Memory B cell (primary cell): ENCODE measurements around the gene CDKN1C.

ENCODE experiments used
- ATAC-seq: fragments of 150-1000 bp; cut with Tn5 transposase; 2 replicates; pipeline ENCODE4 v1.10.0; 2021; ENCODE audit warnings: low read depth, mild to moderate bottlenecking, moderate library complexity
- DNase-seq, 2 donors: peaks; one replicate each; pipeline ENCODE4 v3.0.0; 2022; ENCODE audit warnings: low spot score in 2 of 2
- H3K27ac Mint-ChIP-seq: one replicate; pipeline ENCODE4 v1.8.0; 2022; ENCODE audit warnings: mild to moderate bottlenecking, moderate library complexity, mixed read lengths
- H3K27me3 Mint-ChIP-seq: one replicate; pipeline ENCODE4 v1.8.0; 2022; ENCODE audit warnings: mixed read lengths
- H3K36me3 Mint-ChIP-seq: one replicate; pipeline ENCODE4 v1.8.0; 2022; ENCODE audit warnings: mild to moderate bottlenecking, mixed read lengths
- H3K4me1 Mint-ChIP-seq: one replicate; pipeline ENCODE4 v1.8.0; 2022; ENCODE audit warnings: mixed read lengths
- H3K4me3 Mint-ChIP-seq: one replicate; pipeline ENCODE4 v1.8.0; 2022; ENCODE audit warnings: mild to moderate bottlenecking, moderate library complexity, mixed read lengths
- H3K9me3 Mint-ChIP-seq: one replicate; pipeline ENCODE4 v1.8.0; 2022; ENCODE audit warnings: mixed read lengths

The CDKN1C gene

DNA sequence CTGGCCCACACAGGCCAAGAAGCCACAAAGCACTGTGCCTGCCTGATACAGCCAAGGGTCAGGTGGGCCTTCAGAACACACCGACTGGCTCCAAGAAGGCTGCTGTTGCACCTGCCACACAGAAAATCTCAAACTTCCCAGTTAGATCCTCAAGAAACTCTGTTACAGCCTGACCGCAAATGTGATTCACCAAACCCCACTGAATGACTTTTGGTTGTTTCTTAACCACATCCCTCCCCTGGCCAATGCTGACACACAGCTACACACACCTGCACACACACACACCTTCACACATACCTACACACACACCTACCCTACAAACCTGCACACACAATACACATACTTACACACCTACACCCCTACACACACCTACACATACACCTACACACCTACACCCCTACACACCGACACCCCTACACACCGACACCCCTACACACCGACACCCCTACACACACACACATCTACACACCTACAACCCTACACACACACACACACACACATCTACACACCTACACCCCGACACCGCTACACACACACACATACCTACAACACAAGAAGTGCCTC, 31.5 kb downstream of the CDKN1C start:
- ATAC-seq, result no peak
- H3K4me1 Mint-ChIP-seq, result peaks cover 4% of the 10 kb centered on the region
- H3K27ac Mint-ChIP-seq, result no peak overlapping the region
- no peak for DNase-seq
- peaks cover 5% of the 10 kb centered on the region for H3K36me3 Mint-ChIP-seq
- peaks cover 4% of the 10 kb centered on the region for H3K9me3 Mint-ChIP-seq
- no peak overlapping the region for H3K4me3 Mint-ChIP-seq
- H3K27me3 Mint-ChIP-seq, result peaks cover 4% of the 10 kb centered on the region

DNA sequence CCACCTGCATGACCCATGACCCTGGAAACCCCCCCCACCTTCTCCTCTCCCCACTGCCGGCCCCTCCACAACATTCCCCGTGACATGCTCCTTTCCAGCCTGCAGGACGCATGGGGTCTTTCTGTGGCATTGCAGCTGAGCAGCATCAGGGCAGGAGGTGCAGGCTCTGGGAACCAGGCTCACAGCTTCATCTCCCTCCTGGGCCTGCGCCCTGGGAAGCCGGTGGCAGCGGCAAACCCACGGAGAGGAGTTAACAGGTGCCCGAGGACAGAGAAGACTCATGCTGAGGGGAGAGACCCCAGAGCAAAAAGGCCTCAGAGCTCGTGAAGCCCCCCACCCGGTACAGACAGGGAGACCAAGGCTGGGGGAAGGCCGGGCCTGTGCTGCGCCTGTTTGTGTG, 32.2 kb downstream of the CDKN1C start:
- H3K9me3 Mint-ChIP-seq, result peaks cover 4% of the 10 kb centered on the region
- peaks cover 4% of the 10 kb centered on the region for H3K4me1 Mint-ChIP-seq
- no peak overlapping the region for H3K4me3 Mint-ChIP-seq
- ATAC-seq (no peak), DNase-seq (no peak)
- peaks cover 9% of the 10 kb centered on the region for H3K36me3 Mint-ChIP-seq
- H3K27ac Mint-ChIP-seq, result no peak overlapping the region
- H3K27me3 Mint-ChIP-seq, result peaks cover 4% of the 10 kb centered on the region

DNA sequence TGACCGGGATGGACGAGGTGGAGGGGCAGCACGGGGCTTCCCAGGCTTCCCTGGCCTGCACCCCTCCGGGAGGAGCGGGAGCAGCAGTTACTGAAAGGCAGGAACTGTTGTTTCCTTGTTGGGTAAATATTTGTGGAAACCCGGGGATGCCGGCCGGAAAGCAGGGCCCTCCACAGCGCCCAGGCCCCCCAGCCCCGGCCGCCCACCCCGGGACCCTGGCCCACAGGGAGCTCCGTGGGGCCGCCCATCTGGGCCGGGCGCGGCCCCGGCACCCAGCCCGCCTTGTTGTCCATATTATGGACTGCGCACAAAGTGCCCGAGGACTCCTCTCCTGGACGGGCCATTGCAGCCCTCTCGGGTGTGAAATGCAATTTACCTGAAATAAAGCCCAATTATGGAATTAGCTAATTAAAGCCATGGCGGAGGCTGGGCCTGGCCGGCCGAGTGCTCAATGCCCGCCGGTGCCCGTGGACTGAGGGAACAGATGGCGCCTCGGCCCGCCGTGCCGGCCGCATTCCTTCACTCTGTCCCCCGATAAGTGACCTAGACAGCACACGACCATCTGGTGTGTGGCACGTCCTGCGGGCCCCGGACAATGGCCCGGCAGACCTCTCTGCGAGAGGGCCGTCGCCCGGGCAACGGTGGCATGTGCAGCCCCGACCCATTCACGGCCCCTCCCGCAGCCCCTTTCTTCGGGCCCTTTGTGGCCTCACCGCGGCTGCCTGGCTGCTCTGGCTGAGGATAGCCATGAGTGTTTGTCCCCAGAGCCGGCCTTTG, 35.4 kb downstream of the CDKN1C start:
- ATAC-seq, result no peak
- Mint-ChIP-seq H3K36me3 (peaks cover 11% of the 10 kb centered on the region), H3K4me3 (no peak overlapping the region), H3K4me1 (peaks cover 4% of the 10 kb centered on the region), H3K27ac (no peak overlapping the region), H3K9me3 (peaks cover 4% of the 10 kb centered on the region), H3K27me3 (peaks cover 4% of the 10 kb centered on the region)
- no peak for DNase-seq

DNA sequence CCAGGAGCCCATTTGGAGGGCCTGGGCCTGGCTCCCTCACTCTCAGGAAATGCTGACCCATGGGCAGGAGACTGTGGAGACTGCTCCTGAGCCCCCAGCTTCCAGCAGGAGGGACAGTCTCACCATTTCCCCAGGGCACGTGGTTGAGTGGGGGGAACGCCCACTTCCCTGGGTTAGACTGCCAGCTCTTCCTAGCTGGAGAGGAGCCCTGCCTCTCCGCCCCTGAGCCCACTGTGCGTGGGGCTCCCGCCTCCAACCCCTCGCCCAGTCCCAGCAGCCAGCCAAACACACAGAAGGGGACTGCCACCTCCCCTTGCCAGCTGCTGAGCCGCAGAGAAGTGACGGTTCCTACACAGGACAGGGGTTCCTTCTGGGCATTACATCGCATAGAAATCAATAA, 37.1 kb downstream of the CDKN1C start:
- Mint-ChIP-seq H3K4me3 (no peak overlapping the region), H3K36me3 (peaks cover 8% of the 10 kb centered on the region), H3K27me3 (no peaks in the 10 kb centered on the region), H3K9me3 (no peaks in the 10 kb centered on the region), H3K4me1 (no peaks in the 10 kb centered on the region), H3K27ac (no peak overlapping the region)
- no peak for DNase-seq
- ATAC-seq, result no peak

DNA sequence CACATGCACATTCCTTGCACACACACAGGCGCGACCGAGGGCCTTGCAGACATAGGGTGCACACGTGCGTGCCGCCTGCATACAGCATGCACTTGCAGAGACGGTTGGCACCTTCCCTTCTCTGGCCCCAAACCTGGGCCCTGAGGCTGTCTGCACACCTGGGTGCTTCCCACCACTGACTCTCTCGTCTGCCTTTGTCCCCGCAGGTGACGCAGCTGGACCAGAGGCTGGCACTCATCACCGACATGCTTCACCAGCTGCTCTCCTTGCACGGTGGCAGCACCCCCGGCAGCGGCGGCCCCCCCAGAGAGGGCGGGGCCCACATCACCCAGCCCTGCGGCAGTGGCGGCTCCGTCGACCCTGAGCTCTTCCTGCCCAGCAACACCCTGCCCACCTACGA, 38.0 kb downstream of the CDKN1C start:
- no peaks in the 10 kb centered on the region for H3K4me1 Mint-ChIP-seq
- H3K27me3 Mint-ChIP-seq, result no peaks in the 10 kb centered on the region
- peaks cover 8% of the 10 kb centered on the region for H3K36me3 Mint-ChIP-seq
- H3K9me3 Mint-ChIP-seq, result no peaks in the 10 kb centered on the region
- ATAC-seq (no peak), DNase-seq (no peak)
- no peak overlapping the region for H3K4me3 Mint-ChIP-seq
- no peak overlapping the region for H3K27ac Mint-ChIP-seq

DNA sequence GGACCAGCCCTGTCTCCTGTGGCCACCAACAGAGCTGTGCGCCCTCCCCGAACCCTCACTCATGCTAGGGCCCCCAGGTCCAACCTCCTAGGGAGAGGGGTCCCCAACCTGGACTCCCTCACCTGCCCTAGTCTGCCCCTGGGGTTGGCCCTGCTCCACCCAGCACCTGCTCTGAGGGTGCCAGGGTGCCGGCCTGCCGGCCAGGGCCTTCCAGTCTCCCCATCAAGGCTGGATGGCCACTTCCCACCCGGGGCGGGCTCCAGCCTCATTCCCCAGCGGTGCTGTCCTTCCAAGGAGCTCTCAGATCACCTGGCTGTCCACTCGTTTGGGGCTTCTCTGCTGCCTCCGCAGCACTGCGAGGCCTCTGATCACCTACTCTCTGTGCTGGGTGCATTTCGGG, 39.1 kb downstream of the CDKN1C start:
- H3K9me3 Mint-ChIP-seq, result no peaks in the 10 kb centered on the region
- no peak for DNase-seq
- H3K4me3 Mint-ChIP-seq, result no peak overlapping the region
- H3K36me3 Mint-ChIP-seq, result peaks cover 9% of the 10 kb centered on the region
- H3K27me3 Mint-ChIP-seq, result no peaks in the 10 kb centered on the region
- ATAC-seq, result no peak
- H3K4me1 Mint-ChIP-seq, result no peaks in the 10 kb centered on the region
- H3K27ac Mint-ChIP-seq, result no peak overlapping the region

DNA sequence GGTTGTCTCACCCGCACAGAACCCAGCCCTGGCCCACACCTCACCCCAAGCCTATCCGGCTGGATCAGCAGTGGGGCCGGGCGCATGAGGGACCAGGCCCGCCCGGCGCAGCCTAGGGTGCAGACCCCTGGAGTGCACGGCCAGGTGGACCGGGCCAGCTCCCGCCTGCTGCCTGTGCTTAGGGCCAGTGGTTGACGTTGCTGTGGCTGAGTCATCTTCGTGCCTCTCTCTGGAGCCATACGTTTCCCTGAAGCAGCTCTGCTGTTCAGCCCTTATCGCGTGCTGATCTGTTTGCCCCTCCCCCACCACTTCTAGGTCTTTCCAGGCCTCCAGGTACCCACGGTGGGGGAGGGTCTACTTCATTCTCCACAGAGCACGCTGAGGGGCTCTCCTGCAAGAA, 39.5 kb downstream of the CDKN1C start:
- no peaks in the 10 kb centered on the region for H3K9me3 Mint-ChIP-seq
- peaks cover 9% of the 10 kb centered on the region for H3K36me3 Mint-ChIP-seq
- H3K27ac Mint-ChIP-seq, result no peak overlapping the region
- H3K27me3 Mint-ChIP-seq, result no peaks in the 10 kb centered on the region
- H3K4me1 Mint-ChIP-seq, result no peaks in the 10 kb centered on the region
- DNase-seq (no peak), ATAC-seq (no peak)
- H3K4me3 Mint-ChIP-seq, result no peak overlapping the region

DNA sequence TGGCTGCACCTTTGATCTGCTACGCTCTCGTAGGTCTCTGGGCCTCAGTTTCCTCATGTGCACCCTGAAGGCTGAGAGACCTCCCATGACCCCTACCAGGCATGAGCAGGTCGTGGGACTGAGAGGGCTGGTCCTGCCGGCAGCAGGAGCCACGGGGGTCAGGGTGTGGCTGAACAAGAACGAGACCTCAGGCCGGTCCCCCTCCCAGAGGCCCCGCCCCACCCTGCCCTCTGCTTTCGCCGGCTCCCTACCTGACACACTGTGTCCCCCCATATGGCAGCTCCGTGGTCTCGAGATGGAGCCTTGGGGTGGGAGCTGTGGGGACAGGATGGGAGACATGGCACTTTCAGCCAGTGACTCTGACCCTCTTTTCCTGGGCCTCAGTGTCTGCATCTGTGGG, 40.6 kb downstream of the CDKN1C start:
- Mint-ChIP-seq H3K27ac (no peak overlapping the region), H3K27me3 (no peaks in the 10 kb centered on the region), H3K36me3 (peaks cover 9% of the 10 kb centered on the region), H3K4me3 (no peak overlapping the region), H3K9me3 (no peaks in the 10 kb centered on the region), H3K4me1 (no peaks in the 10 kb centered on the region)
- no peak for ATAC-seq
- DNase-seq, result no peak

DNA sequence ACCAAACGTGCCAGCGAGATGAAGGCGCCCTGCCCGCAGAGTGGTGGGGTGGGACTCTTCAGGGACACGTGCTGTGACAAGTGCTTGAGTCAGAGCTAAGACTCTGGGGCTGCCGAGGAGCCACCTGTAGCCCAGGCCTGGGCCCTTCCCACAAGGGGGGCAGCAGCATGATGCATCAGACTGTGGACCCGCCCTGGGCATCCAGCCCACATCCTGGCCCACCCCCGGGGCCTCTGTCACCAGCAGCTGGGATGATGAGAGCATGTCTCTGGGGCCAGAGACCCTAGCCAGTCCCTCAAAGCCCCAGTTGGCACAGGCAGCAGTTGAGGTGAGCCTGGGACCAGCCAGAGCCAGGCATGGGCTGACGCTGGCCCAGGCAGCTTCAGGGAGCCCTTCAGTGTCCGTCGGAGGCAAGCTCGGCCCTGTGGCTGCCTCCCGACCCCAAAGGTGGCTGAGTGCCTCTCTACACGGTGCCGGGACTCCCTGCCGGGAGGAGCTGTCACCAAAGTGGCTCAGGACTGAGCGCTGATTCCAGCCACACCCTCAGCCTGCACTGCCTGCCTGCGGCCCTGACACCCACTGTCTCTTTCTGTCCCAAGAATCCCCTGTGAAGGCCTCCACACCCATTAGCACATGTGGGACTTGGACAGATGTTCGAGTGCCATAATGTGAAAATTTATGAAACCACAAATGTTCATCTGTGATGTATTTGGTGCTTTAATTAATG, 41.3 kb downstream of the CDKN1C start:
- Mint-ChIP-seq H3K27ac (no peak overlapping the region), H3K4me3 (no peak overlapping the region), H3K9me3 (no peaks in the 10 kb centered on the region), H3K4me1 (no peaks in the 10 kb centered on the region), H3K36me3 (peaks cover 7% of the 10 kb centered on the region), H3K27me3 (no peaks in the 10 kb centered on the region)
- DNase-seq (no peak), ATAC-seq (no peak)

DNA sequence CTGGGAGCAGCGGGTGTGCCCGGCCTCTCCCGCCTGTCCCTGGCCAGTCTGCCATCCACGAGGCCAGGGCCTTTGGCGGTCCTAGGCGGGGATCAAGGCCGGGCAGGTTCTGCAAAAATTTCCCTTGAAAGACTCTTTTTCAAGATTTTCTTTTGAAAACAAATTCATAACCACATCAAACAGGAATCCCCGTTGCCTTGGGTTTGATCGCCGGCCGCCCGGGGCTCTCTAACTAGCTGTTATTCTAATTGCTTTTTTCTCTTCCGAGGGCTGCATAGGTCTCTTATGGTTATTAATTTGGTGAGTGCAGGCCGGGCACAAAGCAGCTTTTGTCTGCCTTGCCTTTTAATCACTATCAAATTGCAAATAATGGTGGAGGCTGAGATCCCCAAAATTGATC, 42.0 kb downstream of the CDKN1C start:
- Mint-ChIP-seq H3K27me3 (no peaks in the 10 kb centered on the region), H3K27ac (no peak overlapping the region), H3K4me1 (no peaks in the 10 kb centered on the region), H3K9me3 (no peaks in the 10 kb centered on the region), H3K4me3 (no peak overlapping the region), H3K36me3 (peaks cover 4% of the 10 kb centered on the region)
- ATAC-seq (no peak), DNase-seq (no peak)

DNA sequence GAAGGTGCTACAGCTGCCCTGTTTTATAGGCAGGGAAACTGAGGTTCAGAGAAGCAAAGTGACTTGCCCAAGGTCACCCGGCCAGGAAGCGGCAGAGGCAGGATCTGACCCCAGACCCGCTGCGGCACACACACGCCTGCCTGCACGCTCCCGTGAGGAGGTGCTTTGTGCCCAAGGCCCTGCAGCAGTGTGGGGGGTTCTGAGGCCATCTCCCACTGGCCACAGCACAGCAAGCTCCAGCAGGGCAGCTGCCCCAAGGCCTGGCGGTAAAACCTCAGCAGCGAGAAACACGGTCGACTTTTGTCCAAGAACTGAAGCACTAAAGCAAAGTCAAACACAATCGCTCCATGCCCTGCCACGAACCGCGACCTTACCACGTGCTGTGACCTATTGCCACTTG, 42.7 kb downstream of the CDKN1C start:
- no peaks in the 10 kb centered on the region for H3K4me1 Mint-ChIP-seq
- H3K27ac Mint-ChIP-seq, result no peak overlapping the region
- H3K4me3 Mint-ChIP-seq, result no peak overlapping the region
- no peaks in the 10 kb centered on the region for H3K9me3 Mint-ChIP-seq
- DNase-seq, result no peak
- no peaks in the 10 kb centered on the region for H3K27me3 Mint-ChIP-seq
- ATAC-seq, result no peak
- H3K36me3 Mint-ChIP-seq, result peaks cover 4% of the 10 kb centered on the region

DNA sequence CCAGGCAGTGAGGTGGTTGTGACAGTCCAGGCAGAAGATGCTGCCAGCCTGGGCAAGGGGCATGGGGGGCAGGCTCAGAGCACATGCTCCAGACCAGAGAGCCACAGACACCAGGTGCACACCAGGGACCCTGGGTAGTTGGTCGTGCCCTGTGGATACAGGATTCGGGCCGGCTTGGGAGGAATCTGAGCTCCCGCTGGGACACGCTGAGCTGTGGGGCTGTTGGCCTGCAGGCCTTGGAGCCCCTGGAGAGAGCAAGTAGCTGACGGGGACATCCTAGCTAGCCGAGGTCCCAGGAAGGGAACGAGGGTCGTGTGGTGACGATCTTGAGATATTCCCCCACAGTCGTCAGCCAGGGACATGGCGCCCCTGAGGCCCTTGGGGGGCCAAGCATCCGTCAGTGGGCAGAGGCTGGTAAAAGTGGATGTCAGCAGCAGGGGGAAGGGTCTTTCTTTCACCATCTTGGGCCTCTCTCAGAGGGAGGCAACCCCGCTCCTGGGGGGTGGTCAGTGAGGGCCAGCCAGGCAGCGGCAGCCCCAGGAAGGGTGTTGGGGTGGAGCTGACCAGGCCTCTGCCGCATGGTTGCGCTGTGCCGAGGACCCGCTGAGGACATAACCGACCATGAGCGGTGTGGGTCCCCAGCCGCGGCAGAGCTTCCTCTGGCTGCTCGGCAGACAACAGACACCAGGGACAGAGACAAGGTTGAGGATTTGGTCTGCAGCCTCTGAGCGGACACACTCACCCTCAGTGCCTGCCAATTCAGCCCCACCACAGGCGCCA, 44.0 kb downstream of the CDKN1C start:
- ATAC-seq (no peak), DNase-seq (no peak)
- Mint-ChIP-seq H3K27me3 (no peaks in the 10 kb centered on the region), H3K27ac (no peak overlapping the region), H3K4me1 (no peaks in the 10 kb centered on the region), H3K36me3 (peaks cover 1% of the 10 kb centered on the region), H3K4me3 (no peak overlapping the region), H3K9me3 (no peaks in the 10 kb centered on the region)

DNA sequence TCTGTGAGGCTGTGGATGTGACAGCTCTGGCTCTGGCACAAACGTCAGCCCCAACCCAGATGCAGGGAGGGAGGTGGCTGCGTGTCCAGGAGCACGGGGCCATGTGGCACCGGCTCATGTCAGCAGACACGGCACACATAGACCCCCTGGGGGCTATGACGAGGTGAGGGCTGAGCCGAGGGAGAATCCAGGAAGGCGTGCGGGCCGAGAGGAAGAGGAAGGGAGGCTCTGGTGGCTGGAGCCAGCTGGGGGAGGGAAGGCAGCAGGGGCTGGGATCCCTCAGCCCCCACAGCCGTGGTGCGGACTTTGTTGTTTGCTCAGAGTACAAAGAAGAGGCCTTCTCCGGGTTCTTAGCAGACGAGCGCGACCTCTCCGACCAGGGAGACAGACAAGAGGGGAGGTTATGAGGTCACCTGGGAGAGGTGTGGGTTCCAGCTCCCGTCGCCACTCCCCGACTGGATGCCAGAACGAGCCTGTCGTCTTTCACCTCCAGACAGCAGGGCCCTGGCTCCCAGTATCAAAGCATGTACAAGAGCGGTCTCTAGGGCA, 46.1 kb downstream of the CDKN1C start:
- H3K4me3 Mint-ChIP-seq, result no peak overlapping the region
- H3K27me3 Mint-ChIP-seq, result no peaks in the 10 kb centered on the region
- no peaks in the 10 kb centered on the region for H3K9me3 Mint-ChIP-seq
- DNase-seq, result no peak
- H3K4me1 Mint-ChIP-seq, result peaks cover 4% of the 10 kb centered on the region
- no peak for ATAC-seq
- peaks cover 10% of the 10 kb centered on the region for H3K36me3 Mint-ChIP-seq
- H3K27ac Mint-ChIP-seq, result no peak overlapping the region
